Gastroesophageal sphincter (tissue), 4 donors: ENCODE results near the gene PTCH1. TPM values are rescaled to one million over a fixed set of nuclear protein-coding genes. Genes with fewer than 3 reads are reported as not detected.
A peak's percentile ranks its signal among the peaks of the same experiment; 100 is the strongest.

Experiments
- ATAC-seq: fragments of 150-250 bp; one replicate; pipeline ENCODE4 v1.9.1; 2016; ENCODE audit warnings: mild to moderate bottlenecking, moderate library complexity
- H3K27ac ChIP-seq, 4 donors: fragments of 200-600 bp; sonication (generic) in 3 of 4; 1 replicate in 3 of 4; 2 replicates in 1 of 4; pipeline ENCODE4 v1.5.1; 2016 to 2019
- H3K27me3 ChIP-seq: fragments of 200-600 bp; sonication (generic); one replicate; pipeline ENCODE4 v1.5.1; 2019
- H3K36me3 ChIP-seq, 2 donors: fragments of 200-600 bp; sonication (generic); one replicate each; pipeline ENCODE4 v1.5.1; 2019; ENCODE audit warnings: control low read depth in 1 of 2
- H3K4me1 ChIP-seq, 3 donors: fragments of 200-600 bp; sonication (generic); 1 replicate in 2 of 3; 2 replicates in 1 of 3; pipeline ENCODE4 v1.5.1; 2016 to 2019; ENCODE audit warnings: control low read depth in 2 of 3
- H3K4me3 ChIP-seq, 2 donors: fragments of 200-600 bp; sonication (generic); one replicate each; pipeline ENCODE4 v1.5.1; 2019; ENCODE audit warnings: mild to moderate bottlenecking in 1 of 2, moderate library complexity in 1 of 2
- H3K9me3 ChIP-seq, 3 donors: fragments of 200-600 bp; sonication (generic); one replicate each; pipeline ENCODE4 v1.5.1; 2017 to 2019; ENCODE audit warnings: control low read depth in 2 of 3
- EP300 ChIP-seq: sonication (generic); formaldehyde crosslinking; IDR thresholded peaks from one replicate; pipeline ENCODE4 v1.6.1; 2017; ENCODE audit warnings: antibody characterized with exemption, mild to moderate bottlenecking
- POLR2A ChIP-seq, 2 donors: fragments of 450-650 bp; IDR thresholded peaks; one replicate each; pipeline ENCODE4 v1.6.1; 2017; ENCODE audit warnings: antibody characterized with exemption in 2 of 2, mild to moderate bottlenecking in 2 of 2, moderate library complexity in 1 of 2
- POLR2AphosphoS5 ChIP-seq: sonication (generic); formaldehyde crosslinking; IDR thresholded peaks from one replicate; pipeline ENCODE4 v1.6.1; 2017; ENCODE audit warnings: antibody characterized with exemption
- WGBS, 2 donors: methylation state at CpG; one replicate each; pipeline ENCODE4 v1.1.5; 2018; ENCODE audit warnings: low coverage in 1 of 2; 5-methylcytosine and 5-hydroxymethylcytosine counted together
- total RNA-seq, 4 donors: library from RNA; depleted of rRNA; stranded (reverse); fragments of >200 nt; gene quantifications; one replicate each; pipeline ENCODE4 v1.1.0, GENCODE V29; 2016
- TF ChIP-seq, protein P1 (sequence below), 4 experiments: fragments of 200-600 bp in 2 of 4; fragments of 450-650 bp in 2 of 4; sonication (generic) in 1 of 4; IDR thresholded peaks; one replicate each; pipeline ENCODE4 v1.5.1; 2017 to 2019; ENCODE audit warnings: antibody characterized with exemption in 4 of 4, mild to moderate bottlenecking in 2 of 4, moderate library complexity in 2 of 4

PTCH1 gene
- total RNA-seq, 4 donors from 2014 or later = 12.5 to 20.3 (median 15.5) TPM

- no peak overlapping the region for H3K4me3 ChIP-seq
- H3K4me1 ChIP-seq = peaks cover 0 to 13% (median 0%) of the 10 kb centered on the region in 3 donors
- no peak overlapping the region for H3K27ac ChIP-seq
- no peaks in the 10 kb centered on the region for H3K27me3 ChIP-seq
- H3K36me3 ChIP-seq = peaks cover 0 to 95% of the 10 kb centered on the region in 2 donors
- no peak for TF ChIP-seq POLR2AphosphoS5
- TF ChIP-seq EP300 = no peak
- no peak for TF ChIP-seq POLR2A (IDR thresholded peaks at IDR 0.05)
- TF ChIP-seq, protein P1, sequence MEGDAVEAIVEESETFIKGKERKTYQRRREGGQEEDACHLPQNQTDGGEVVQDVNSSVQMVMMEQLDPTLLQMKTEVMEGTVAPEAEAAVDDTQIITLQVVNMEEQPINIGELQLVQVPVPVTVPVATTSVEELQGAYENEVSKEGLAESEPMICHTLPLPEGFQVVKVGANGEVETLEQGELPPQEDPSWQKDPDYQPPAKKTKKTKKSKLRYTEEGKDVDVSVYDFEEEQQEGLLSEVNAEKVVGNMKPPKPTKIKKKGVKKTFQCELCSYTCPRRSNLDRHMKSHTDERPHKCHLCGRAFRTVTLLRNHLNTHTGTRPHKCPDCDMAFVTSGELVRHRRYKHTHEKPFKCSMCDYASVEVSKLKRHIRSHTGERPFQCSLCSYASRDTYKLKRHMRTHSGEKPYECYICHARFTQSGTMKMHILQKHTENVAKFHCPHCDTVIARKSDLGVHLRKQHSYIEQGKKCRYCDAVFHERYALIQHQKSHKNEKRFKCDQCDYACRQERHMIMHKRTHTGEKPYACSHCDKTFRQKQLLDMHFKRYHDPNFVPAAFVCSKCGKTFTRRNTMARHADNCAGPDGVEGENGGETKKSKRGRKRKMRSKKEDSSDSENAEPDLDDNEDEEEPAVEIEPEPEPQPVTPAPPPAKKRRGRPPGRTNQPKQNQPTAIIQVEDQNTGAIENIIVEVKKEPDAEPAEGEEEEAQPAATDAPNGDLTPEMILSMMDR (IDR thresholded peaks at IDR 0.05) = no peak
- 86 to 100% methylated on average over 4 of the region's 4 CpGs for WGBS, 2 donors
- ATAC-seq = no peak
- no peaks in the 10 kb centered on the region for H3K9me3 ChIP-seq
Measured at GRCh38 chr9:95452176-95452575, 64.6 kb downstream of the PTCH1 start.

GRCh38 chr9:95451065-95451426 is 65.7 kb downstream of the PTCH1 start:
- no peaks in the 10 kb centered on the region for H3K9me3 ChIP-seq
- H3K4me1 ChIP-seq = peaks cover 0 to 13% (median 0%) of the 10 kb centered on the region in 3 donors
- H3K4me3 ChIP-seq = no peak overlapping the region
- peak overlapping the region in 2 of 4 donors; percentile 9 to 27 for H3K27ac ChIP-seq
- peaks cover 0 to 95% of the 10 kb centered on the region in 2 donors for H3K36me3 ChIP-seq
- ATAC-seq = no peak
- H3K27me3 ChIP-seq = no peaks in the 10 kb centered on the region
- TF ChIP-seq EP300 = no peak
- no peak for TF ChIP-seq POLR2A (IDR thresholded peaks at IDR 0.05)
- TF ChIP-seq, protein P1 (IDR thresholded peaks at IDR 0.05) = no peak
- no peak for TF ChIP-seq POLR2AphosphoS5
- 54% methylated on average over 2 of the region's 2 CpGs; no CpG with 5 or more reads in 1 of the 2 donors for WGBS, 2 donors

DNA sequence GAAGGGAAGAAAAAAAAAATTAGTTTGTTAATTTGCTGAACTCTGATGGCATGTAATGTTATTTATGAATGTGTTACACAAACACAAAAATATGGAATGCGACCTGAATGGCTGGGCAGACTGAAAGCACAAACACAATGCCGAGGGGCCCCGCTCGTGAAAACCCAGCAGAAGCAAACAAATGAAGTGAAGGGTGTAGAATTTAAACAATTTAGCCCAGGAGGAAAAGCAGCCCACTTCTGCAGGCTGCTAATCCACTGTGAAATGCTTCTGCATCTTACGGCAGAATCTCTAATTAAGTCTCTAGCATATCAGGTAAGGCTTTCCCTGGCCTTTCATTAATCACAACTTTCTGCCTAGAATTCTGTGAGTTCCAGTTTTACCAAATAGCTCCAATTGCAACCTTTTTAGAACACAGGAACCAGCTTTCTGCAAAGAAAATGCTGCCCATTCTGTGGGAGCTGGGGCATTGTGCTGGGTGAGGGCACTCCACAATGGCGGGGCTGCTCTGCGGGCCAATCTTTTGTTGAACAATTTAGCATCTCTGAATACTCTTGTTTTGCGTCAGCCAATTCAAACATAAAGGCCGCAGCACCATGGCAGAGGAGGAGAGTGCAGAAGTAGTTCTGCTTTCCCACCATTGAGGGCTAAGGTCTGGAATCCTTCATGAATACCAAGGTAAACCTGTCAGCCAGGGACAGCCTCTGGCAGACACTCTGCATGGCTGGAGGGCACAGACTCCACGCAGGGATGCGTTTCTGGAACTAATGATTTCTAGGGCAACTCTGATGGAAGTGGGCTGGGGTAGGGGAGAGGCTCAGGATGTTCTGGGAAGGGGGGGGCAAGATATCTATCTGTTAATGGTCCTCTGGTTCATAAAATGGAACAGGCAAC is 66.4 kb downstream of the PTCH1 start:
- Histone ChIP-seq H3K36me3 (peaks cover 0 to 95% of the 10 kb centered on the region in 2 donors), H3K9me3 (no peaks in the 10 kb centered on the region), H3K4me1 (peaks cover 0 to 13% (median 0%) of the 10 kb centered on the region in 3 donors), H3K27ac (peak overlapping the region in 2 of 4 donors; percentile 9 to 27), H3K27me3 (no peaks in the 10 kb centered on the region), H3K4me3 (no peak overlapping the region)
- TF ChIP-seq POLR2A (IDR thresholded peaks at IDR 0.05) = no peak
- no peak for TF ChIP-seq EP300
- TF ChIP-seq POLR2AphosphoS5 = no peak
- TF ChIP-seq, protein P1 (IDR thresholded peaks at IDR 0.05) = no peak
- ATAC-seq = no peak
- 74 to 75% methylated on average over 8 to 11 of the region's 11 CpGs for WGBS, 2 donors

GRCh38 chr9:95449016-95449415 is 67.8 kb downstream of the PTCH1 start:
- ATAC-seq = no peak
- 90 to 97% methylated on average over 9 to 11 of the region's 22 CpGs for WGBS, 2 donors
- H3K4me1 ChIP-seq = peaks cover 0 to 13% (median 0%) of the 10 kb centered on the region in 3 donors
- peaks cover 0 to 95% of the 10 kb centered on the region in 2 donors for H3K36me3 ChIP-seq
- no peak overlapping the region for H3K4me3 ChIP-seq
- H3K9me3 ChIP-seq = no peaks in the 10 kb centered on the region
- no peak for TF ChIP-seq POLR2A (IDR thresholded peaks at IDR 0.05)
- TF ChIP-seq, protein P1 (IDR thresholded peaks at IDR 0.05) = no peak
- TF ChIP-seq EP300 = no peak
- TF ChIP-seq POLR2AphosphoS5 = no peak
- no peaks in the 10 kb centered on the region for H3K27me3 ChIP-seq
- no peak overlapping the region for H3K27ac ChIP-seq
